Omental fat pad (tissue), 4 donors: ENCODE measurements around the gene TP73. TPM values are rescaled to one million over a fixed set of nuclear protein-coding genes. Genes with fewer than 3 reads are reported as not detected.

Experiments used
- ATAC-seq: fragments of 150-250 bp; one replicate; pipeline ENCODE4 v1.9.1; 2016; ENCODE audit warnings: mild to moderate bottlenecking, moderate library complexity; ENCODE audit not compliant: low FRiP score
- DNase-seq: peaks from one replicate; pipeline ENCODE4 v3.0.0-alpha.2; 2019; ENCODE audit warnings: low spot score
- CTCF ChIP-seq, 3 donors: fragments of 450-650 bp; IDR thresholded peaks; one replicate each; pipeline ENCODE4 v1.5.1; 2016 to 2017; ENCODE audit warnings: antibody characterized with exemption in 3 of 3, mild to moderate bottlenecking in 3 of 3, moderate library complexity in 2 of 3
- total RNA-seq, 4 donors: library from RNA; depleted of rRNA; stranded (reverse); fragments of >200 nt; gene quantifications; one replicate each; pipeline ENCODE4 v1.1.0, GENCODE V29; 2016

TP73 gene
- total RNA-seq, 4 donors from 2014 or later, result not detected

DNA sequence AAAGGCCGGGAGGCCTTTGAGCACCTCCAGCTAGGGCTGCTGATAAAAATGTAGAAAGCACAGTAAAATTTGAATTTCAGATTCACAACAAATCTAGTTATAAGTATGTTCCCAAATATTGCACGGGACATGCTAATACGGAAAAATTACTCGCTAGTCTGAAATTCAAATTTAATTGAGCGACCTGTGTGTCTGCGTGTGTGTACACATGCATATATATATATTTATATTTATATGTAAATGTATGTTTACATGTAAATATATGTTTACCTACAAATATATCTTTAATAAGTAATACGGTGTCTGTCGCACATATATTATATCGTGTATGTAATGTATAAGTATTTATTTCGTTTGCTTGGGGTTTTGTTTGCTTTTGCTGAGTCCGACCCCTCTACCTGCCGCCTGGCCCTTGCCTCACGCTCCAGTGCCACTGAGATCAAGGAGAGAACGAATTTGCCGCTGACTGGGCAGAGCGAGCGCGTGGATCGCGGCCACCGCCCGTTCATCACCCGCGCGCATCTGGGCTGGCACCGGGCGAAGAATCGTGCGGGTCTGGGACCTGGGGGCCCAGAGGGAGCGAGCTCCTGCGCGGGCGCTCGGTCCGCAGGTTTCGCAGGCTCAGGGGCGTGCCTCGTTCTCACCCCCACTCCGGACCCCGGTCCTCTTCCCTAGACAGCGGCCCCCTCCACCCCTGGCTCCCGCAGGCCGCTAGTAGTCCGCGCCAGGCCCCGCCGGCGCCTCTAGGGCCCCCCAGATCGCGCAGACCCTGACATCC is 1.9 kb upstream of the TP73 start:
- ATAC-seq (no peak), DNase-seq (no peak)
- no peak for TF ChIP-seq CTCF (IDR thresholded peaks at IDR 0.05)

- DNase-seq, result no peak
- TF ChIP-seq CTCF (IDR thresholded peaks at IDR 0.05), result no peak
- no peak for ATAC-seq
These were observed 1.0 kb upstream of the TP73 start for GRCh38 chr1:3651026-3651929.

GRCh38 chr1:3652548-3653285 is 401 bp downstream of the TP73 start:
- DNase-seq, result no peak
- no peak for TF ChIP-seq CTCF (IDR thresholded peaks at IDR 0.05)
- no peak for ATAC-seq

DNA sequence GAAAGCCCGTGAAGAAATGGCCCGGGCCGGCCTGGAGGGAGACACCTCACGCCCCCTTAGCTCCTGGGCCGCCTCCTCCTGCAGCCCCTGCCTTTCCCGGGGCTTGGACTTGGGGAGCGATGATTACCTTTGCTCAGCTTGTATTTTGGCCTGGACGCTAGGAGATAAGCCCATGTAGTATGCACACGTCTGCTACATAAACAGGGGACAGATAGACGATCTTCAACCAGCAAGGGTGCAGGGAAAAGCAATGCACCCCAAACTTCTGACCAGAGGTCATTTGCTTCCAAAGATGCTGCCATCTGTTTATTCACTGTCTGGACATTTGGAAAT is 936 bp downstream of the TP73 start:
- TF ChIP-seq CTCF (IDR thresholded peaks at IDR 0.05), result no peak
- no peak for DNase-seq
- no peak for ATAC-seq

GRCh38 chr1:3654549-3655281 is 2.4 kb downstream of the TP73 start:
- no peak for ATAC-seq
- no peak for DNase-seq
- no peak for TF ChIP-seq CTCF (IDR thresholded peaks at IDR 0.05)

- no peak for ATAC-seq
- DNase-seq, result no peak
- TF ChIP-seq CTCF (IDR thresholded peaks at IDR 0.05), result no peak
These were observed 4.3 kb downstream of the TP73 start for GRCh38 chr1:3656450-3657095.
